ENCODE results near the gene C19orf53.
A peak's percentile ranks its signal among the peaks of the same experiment; 100 is the strongest.

Gene C19orf53

DNA sequence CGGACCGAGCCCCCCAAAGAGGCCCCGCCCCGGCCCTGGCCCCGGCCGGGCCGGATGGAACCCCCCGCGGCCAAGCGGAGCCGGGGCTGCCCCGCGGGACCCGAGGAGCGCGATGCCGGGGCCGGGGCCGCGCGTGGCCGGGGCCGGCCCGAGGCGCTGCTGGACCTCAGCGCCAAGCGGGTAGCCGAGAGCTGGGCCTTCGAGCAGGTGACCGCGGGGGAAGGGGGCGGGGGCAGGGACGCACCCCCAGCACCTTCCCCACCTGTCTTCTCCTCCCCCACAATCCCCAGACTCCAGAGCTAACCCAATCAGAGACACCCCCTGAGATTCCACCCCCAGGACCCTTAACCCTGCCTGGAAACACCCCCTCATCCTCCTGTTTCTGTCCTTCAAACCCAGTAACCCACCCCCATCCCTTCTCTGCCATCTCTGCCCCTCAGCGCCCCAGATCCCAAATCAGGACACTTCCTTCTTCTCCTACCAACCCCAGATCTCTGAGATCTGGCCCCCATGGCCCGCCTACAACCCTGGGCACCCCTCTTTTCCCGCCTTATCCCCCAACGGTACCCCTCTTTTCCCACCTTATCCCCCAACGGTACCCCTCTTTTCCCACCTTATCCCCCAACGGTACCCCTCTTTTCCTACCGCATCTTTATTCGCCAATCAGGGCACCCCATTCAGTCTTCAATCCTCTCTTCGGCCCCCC, 21.5 kb downstream of the C19orf53 start:
- DNase-seq (ENCODE audit: low spot score) (no peak), FAIRE-seq (no peak)

DNA sequence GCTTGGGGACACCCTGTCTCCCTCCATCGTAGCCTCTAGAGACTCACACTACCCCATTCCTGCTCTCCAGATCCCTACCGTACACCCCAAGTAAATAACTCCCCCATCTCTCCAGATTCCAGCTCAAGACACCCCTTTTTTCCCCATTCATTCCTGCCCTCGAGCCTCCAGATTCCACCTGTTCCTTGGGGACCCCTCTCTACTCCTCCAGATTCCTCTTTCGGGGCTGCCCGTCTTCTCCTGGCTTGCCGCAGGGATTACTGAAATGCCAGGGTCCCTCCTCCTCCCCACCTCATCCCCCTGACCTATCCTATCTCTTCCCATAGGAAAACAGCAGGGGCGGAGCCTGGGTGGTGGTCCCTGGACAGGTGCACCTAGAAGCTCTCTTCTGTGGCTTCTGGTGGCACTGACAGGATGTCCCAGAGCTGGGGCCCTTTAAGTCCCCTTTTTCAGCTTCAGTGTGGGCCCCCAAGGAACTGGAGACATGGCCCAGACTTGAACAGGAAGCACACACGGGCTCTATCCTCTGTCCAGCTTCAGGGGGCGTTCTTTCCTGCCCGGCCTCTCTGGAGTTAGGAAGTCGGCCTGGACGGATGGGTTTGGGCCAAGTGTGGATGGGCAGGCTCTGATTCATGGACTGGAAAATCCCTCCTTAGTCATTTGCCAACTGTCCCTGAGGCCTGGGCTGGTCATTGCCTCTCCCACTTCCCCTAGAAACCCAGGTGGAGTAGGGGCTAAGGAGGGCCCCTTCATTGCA, 22.2 kb downstream of the C19orf53 start:
- DNase-seq (ENCODE audit: low spot score) (peak; percentile 48), FAIRE-seq (no peak)

DNA sequence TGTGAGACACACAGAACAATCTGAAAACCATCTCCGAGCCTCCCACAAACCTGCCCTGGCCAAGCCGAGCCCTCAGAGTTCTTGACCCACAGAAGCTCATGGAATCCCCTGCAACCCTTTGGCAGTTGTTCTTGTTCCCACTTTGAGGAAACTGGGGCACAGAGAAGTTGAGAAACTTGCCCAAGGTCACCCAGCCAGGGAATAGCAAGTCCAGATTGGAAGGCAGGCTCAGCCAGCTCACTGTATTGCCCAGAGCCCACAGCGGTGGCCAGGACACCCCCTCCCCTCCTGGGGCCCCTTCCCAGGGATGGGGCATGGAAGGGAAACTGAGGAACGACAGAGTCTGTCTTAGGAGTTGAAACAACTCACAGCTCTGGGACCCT, 22.8 kb downstream of the C19orf53 start:
- DNase-seq (ENCODE audit: low spot score) = no peak
- no peak for FAIRE-seq

DNA sequence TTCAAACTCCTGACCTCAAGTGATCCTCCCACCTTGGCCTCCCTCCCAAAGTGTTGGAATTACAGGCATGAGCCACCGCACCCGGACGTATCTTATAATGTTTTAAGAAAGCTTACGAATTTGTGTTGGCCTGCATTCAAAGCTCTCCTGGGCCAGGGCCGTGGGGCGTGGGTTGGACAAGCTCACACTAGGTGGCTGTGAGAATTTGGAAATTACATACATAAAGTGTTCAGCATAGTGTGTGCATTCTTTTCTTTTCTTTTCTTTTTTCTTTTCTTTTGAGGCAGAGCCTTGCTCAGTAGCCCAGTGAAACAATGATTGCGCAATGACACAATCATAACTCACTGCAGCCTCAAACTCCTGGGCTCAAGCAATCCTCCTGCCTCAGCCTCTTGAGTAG, 23.6 kb downstream of the C19orf53 start:
- no peak for DNase-seq (ENCODE audit: low spot score)
- FAIRE-seq = no peak

DNA sequence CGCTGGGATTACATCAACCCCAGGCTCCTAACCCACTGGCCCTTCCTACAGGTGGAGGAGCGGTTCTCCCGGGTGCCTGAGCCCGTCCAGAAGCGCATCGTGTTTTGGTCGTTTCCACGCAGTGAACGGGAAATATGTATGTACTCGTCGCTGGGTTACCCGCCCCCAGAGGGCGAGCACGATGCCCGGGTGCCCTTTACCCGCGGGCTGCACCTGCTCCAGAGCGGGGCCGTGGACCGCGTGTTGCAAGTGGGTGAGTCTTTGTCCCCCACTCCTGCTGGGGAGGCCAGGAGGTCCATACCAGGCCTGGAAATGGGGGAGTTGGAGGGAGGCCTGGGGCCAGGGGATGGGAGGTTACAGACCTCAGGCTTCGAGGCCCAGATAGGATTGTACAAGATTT, 25.4 kb downstream of the C19orf53 start:
- DNase-seq (ENCODE audit: low spot score) = no peak
- FAIRE-seq = no peak

DNA sequence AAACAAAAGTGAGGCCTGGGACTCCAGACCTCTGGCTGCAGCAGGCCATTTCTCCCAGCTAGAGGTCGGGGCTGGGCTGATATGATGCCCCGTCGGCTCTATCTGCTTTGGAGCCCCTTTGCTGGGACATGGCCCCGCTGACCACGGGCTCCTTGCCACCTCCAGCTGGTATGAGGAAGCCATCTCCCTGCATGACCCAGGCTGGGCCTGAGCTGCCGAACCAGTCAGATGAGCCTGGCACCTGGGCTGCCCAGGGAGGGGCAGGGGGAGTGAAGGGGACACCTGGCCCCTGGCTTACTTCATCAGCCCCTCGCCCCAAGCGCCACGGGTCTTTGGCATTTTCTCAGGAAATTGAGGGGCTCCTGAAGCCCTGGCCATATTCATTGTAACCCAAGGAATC, 28.8 kb downstream of the C19orf53 start:
- FAIRE-seq (no peak), DNase-seq (ENCODE audit: low spot score) (no peak)

DNA sequence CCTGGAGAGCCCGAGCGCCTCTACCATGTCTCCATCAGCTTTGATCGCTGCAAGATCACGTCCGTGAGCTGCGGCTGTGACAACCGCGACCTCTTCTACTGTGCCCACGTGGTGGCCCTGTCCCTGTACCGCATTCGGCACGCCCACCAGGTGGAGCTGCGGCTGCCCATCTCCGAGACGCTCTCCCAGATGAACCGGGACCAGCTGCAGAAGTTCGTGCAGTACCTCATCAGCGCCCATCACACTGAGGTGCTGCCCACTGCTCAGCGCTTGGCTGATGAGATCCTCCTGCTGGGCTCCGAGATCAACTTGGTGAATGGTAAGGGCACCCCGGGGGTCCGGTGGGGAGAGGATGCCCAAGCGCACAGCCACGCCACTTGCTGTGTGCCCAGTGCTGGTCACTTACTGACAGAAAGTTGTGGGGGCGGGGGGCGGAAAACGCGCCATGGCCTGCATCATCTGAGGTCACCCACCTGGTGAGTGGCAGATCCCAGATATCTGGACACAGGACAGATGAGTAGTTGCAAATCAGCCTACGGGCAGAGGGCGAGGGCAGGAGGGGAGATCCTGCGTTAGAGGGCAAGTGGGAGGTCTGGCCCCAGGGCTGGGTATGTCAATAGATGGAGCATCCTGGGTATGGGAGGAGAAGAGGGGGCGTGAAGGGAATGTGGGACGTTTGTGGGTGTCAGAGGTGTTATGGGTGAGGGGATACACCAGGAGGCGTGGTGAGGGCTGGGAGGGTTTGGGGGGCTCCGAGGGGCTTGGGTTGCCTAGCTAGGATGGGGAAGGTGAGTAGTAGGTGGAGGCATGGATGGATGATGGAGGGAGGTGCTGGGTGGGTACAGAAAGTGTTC, 30.8 kb downstream of the C19orf53 start:
- FAIRE-seq (no peak), DNase-seq (ENCODE audit: low spot score) (no peak)

DNA sequence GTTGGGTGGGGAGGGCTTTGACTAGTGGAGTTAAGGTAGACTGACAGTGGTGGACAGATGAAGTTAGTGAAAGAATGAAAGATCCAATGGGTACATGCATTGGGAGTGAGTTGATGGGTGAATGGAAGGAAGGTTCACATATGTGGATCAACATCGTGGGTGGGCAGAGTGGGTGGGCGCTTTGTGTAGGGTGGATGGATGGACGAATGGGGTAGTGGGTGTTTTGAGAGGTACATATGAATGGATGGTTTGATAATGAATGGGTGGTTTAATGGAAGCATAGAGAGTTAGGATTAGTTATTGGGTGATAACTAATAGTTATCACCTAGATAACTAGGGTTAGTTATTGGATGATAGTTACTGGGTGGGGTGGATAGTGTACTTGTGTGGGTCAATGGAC, 32.5 kb downstream of the C19orf53 start:
- FAIRE-seq = no peak

DNA sequence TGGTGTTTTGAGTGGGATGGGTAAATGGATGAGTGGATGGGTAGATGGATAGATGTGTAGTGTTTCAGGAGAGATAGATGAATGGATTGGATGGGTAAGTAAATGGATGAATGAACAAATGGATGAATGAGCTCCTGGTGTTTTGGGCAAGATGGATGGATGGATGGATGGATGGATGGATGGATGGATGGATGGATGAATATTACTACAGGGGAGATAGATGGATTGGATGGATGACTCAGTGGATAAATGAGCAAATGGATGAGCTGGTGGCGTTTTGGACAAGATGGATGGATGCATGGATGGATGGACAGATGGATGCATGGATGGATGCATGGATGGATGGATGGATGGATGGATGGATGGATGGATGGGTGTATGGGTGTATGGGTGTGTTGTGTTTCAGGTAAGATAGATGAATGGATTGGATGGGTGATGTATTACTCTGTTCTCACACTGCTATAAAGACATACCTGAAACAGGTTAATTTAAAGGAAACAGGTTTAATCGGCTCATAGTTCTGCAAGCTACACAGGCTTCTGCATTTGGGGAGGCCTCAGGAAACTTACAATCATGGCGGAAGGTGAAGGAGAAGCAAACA, 33.3 kb downstream of the C19orf53 start:
- no peak for FAIRE-seq
- no peak for DNase-seq (ENCODE audit: low spot score)

More for the DNA sequence above, 32.5 kb downstream of the C19orf53 start:
- DNase-seq (ENCODE audit: low spot score) = no peak

DNA sequence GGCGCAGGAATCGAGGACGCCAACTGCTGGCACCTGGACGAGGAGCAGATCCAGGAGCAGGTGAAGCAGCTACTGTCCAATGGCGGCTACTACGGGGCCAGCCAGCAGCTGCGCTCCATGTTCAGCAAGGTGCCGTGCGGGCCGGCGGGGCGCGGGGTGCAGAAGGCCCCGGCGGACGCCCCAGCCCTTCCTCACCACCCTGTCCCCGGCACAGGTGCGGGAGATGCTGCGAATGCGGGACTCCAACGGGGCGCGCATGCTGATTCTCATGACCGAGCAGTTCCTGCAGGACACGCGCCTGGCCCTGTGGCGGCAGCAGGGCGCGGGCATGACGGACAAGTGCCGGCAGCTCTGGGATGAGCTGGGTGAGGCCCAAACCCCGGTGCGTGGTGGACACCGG, 34.6 kb downstream of the C19orf53 start:
- DNase-seq (ENCODE audit: low spot score) = no peak
- FAIRE-seq = no peak

DNA sequence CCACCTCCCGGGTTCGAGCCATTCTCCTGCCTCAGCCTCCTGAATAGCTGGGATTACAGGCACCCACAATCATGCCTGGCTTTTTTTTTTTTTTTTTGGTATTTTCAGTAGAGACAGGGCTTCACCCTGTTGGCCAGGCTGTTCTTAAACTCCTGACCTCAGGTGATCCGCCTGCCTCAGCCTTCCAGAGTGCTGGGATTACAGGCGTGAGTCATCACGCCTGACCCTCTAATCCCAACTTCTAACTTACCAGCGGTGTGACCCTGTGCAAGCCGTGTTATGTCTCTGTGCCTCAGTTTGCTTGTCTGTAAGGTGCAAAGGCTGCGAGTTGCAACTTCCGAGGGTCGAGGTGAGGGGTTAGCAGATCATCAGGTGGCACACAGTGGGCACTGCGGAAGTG, 38.3 kb downstream of the C19orf53 start:
- DNase-seq (ENCODE audit: low spot score) = no peak

DNA sequence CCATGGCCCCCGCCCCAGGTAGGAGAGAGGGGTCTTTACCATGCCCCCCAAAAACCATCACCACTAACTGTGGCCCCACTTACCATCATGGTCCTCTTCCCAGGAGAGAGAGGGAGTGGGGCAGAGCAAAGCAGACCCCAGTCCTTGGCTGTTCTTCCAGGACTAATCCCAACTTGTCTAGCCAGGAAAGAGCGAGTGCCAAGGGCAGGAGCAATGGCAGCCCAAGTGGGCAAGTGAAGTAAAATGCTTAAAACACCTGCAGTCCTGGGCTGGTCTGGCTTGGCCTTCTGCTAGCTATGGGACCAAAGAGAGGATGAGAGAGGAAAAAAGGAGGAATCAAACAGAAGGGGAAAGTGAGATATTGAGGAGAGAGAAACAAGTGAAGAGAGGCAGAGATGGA, 38.9 kb downstream of the C19orf53 start:
- no peak for FAIRE-seq
- DNase-seq (ENCODE audit: low spot score) = no peak

More for the DNA sequence above, 38.3 kb downstream of the C19orf53 start:
- no peak for FAIRE-seq

DNA sequence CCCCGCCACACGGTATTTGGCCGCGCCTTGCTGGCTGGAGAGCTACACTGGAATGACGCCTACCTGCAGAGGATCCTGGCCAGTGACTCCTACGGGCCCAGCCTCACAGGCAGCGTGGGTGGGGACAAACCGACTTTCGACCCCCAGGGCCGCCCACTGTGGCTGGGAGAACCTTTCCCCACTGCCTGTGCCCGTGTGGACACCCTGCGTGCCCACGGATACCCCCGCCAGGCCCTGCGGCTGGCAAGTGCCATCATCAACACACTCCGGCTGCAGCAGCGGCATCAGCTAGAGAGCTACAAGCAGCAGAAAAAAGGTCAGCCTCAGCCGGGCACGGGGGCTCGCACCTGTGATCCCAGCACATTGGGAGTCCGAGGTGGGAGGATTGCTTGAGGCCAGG, 40.3 kb downstream of the C19orf53 start:
- DNase-seq (ENCODE audit: low spot score) = no peak
- FAIRE-seq = no peak

DNA sequence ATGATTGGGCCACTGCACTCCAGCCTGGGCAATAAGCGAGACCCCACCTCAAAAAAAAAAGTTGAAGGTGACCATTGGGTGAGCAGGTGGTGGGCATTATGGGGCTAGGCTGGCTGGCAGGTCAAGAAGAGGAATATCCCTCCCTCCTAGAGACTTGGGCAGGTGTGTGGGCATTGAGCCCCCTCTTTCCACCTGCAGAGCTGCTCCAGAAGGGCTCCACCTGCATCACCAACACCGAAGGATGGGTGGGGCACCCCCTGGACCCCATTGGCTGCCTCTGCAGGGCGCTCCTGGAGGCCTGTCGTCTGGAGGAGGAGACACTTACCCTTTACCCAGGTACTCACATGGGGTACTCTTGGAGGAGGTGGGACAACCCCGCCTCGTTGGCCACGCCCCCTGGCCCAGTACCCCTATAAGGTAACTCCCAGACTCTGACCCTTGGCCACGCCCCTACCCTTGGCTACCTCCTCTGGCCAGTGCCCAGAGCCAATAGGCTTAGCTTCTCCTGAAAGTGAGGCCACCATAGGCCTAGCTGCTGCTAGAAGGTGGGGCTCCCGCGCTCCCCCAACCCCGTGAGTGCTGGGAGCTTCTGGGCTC, 42.9 kb downstream of the C19orf53 start:
- FAIRE-seq (no peak), DNase-seq (ENCODE audit: low spot score) (no peak)

DNA sequence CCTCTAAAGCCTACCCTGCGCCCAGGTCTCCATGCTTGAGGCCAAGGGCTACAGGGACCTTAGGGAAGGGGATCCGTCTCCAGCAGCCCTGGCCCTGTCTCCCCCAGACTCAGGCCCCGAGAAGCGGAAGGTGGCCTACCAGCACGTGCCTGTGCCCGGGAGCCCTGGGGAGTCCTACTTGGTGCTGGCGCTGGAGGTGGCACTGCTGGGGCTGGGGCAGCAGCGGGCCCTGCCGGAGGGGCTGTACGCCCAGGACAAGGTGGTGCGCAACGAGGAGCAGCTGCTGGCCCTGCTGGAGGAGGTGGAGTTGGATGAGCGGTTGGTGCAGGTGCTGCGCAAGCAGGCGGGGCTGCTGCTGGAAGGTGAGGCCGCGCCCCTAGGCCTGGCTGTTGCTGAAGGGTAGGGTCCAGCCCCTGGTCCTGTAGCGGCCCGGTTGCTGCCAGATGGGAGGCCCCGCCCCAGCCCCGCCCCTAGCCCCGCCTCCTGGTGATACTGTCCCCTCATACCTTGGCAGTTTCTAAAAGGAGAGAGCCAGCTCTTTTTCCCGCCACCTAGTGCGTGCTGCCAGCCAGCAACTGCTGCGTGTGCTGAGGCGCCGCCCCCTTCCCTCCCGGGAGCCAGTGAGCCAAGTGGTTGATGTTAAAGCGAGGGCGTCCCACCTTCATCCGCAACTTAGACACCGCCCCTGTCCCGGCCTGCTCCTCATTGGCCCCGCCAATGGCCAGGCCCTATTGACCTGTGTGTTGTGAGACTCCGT, 43.5 kb downstream of the C19orf53 start:
- no peak for DNase-seq (ENCODE audit: low spot score)
- no peak for FAIRE-seq

DNA sequence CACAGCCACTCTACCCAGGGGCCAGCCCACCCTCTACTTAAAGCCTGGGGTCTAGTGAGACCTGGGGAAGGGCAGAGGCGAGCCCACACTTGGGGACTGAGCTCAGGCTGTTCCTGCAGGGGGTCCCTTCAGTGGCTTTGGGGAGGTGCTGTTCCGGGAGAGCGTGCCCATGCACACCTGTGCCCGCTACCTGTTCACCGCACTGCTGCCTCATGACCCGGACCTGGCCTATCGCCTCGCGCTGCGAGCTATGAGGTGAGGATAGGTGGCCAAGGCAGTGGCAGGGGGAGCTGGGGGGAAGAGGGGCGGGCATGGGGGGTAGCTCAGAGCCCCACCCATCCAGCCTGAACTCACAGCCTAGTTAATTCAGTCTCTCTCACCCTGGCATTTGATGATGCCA, 45.0 kb downstream of the C19orf53 start:
- no peak for DNase-seq (ENCODE audit: low spot score)
- FAIRE-seq = no peak

DNA sequence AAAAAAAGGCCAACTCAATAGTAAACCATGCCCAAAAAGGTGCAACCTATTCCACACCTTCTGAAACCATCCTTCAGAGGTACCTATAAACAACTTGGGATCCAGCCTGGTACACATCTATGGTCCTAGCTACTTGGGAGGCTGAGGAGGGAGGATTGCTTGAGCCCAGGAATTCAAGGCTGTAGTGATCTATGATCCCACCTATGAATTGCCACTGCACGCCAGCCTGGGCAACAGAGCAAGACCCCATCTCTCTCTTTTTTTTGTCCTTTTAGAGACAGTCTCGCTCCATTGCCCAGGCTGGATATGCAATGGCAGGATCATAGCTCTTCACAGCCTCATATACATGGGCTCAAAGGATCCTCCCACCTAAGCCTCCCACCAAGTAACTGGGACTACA, 47.0 kb downstream of the C19orf53 start:
- DNase-seq (ENCODE audit: low spot score) (no peak), FAIRE-seq (no peak)

DNA sequence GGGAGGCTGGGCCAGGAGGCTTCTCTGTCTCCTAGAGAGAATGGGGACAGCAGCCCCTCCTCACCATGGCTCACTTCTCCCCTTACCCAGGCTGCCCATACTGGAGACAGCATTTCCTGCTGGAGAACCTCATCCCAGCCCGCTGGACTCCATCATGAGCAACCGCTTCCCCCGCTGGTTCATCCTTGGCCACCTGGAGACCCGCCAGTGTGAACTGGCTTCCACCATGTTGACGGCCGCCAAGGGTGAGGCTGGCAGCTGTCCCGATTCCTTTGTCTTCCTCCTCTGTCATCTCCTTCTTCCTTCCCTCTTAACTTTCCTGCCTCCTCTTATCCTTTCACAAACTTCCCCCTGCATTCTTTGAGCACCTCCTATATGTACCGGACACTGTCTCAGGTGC, 49.0 kb downstream of the C19orf53 start:
- no peak for FAIRE-seq
- DNase-seq (ENCODE audit: low spot score) = no peak

DNA sequence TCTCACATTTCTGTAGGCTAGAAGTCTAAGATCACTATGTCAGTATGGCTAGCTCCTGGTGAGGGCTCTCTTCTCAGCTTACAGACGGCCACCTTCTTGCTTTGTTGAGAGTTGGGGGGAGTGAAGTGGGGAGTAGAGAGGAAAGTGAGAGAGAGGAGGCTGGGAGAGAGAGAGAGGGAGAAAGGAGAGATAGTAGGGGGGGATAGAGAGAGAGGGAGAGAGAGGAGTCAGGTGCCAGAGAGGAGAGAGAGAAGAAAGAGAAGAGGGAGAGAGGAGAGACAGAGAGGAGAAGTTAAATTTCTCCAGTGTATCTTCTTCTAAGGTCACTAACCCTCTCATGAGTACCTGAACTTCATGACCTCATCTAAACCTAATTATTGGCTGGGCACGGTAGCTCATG, 49.6 kb downstream of the C19orf53 start:
- DNase-seq (ENCODE audit: low spot score) (no peak), FAIRE-seq (no peak)

DNA sequence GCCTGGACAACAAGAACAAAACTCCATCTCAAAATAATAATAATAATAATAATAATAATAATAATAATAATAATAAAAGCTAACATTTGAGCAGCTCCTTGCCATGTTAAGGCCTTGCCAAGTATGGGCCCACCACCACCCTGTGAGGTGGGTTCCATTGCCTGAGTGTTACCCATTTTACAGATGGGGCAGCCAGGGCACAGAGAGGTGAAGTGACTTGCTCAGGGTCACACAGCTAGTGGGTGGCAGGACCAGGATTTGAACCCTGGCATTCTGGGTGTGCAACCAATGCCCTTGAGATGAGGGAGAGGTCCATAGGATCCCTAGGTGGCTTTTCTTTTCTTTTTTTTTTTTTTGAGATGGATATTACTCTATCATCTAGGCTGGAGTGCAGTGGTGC, 50.4 kb downstream of the C19orf53 start:
- FAIRE-seq (no peak), DNase-seq (ENCODE audit: low spot score) (no peak)

All from urothelium cell line (cell line).